HG02943 (cell line): ENCODE measurements around the gene ZNF831.

ENCODE experiments used
- ATAC-seq: cut with Tn5 transposase; IDR thresholded peaks from one replicate; pipeline ENCODE4 v1.9.1; 2021; ENCODE audit warnings: mild to moderate bottlenecking, low read depth, moderate library complexity; ENCODE audit not compliant: unreplicated experiment

ZNF831 gene

GRCh38 chr20:59291740-59292383, 128.2 kb downstream of the ZNF831 start:
- no peak for ATAC-seq

GRCh38 chr20:59295531-59295930, 131.9 kb downstream of the ZNF831 start:
- ATAC-seq, result no peak

GRCh38 chr20:59297686-59298085, 134.1 kb downstream of the ZNF831 start:
- ATAC-seq, result no peak

- ATAC-seq, result no peak
Measured at GRCh38 chr20:59299945-59300332, 136.3 kb downstream of the ZNF831 start.

- no peak for ATAC-seq
Measured at GRCh38 chr20:59300333-59301081, 136.9 kb downstream of the ZNF831 start, which contains the start of gene EDN3. EDN3 (plus strand) TSS chr20:59300611; CDS start chr20:59300813, 202 bp downstream.

- no peak for ATAC-seq
Measured at GRCh38 chr20:59301343-59302007, 137.9 kb downstream of the ZNF831 start.

- no peak for ATAC-seq
Measured at GRCh38 chr20:59305908-59306655, 142.5 kb downstream of the ZNF831 start.

GRCh38 chr20:59307270-59307669, 143.6 kb downstream of the ZNF831 start:
- ATAC-seq, result no peak
